Activated B cell treated with CpG ODN at 0.5 μM for 24 hours (primary cell): ENCODE data around the gene DCAF12. TPM values are rescaled to one million over a fixed set of nuclear protein-coding genes. Genes with fewer than 3 reads are reported as not detected.
A peak's percentile ranks its signal among the peaks of the same experiment; 100 is the strongest.

Source experiments
- ATAC-seq: fragments of 200-7000 bp; cut with Tn5 transposase; one replicate; pipeline ENCODE4 v1.10.0; 2021; ENCODE audit warnings: low read depth, mild to moderate bottlenecking, moderate library complexity
- CTCF ChIA-PET: fragments of 350-600 bp; sonication (Branson Sonifier 250); formaldehyde crosslinking; loops from one replicate; lab custom pipeline; 2021; ENCODE audit warnings: antibody characterized with exemption; lab: Charles Lee
- POLR2A ChIA-PET: fragments of 350-600 bp; sonication (Branson Sonifier 250); formaldehyde crosslinking; loops from one replicate; lab custom pipeline; 2021; ENCODE audit warnings: antibody characterized with exemption; lab: Charles Lee
- DNase-seq: peaks from one replicate; pipeline ENCODE4 v3.0.0; 2022
- H3K27ac Mint-ChIP-seq: one replicate; pipeline ENCODE4 v1.8.0; 2020; ENCODE audit warnings: mixed read lengths
- H3K27me3 Mint-ChIP-seq: one replicate; pipeline ENCODE4 v1.8.0; 2021; ENCODE audit warnings: mixed read lengths
- H3K36me3 Mint-ChIP-seq: one replicate; pipeline ENCODE4 v1.8.0; 2021; ENCODE audit warnings: low read depth, mixed read lengths
- H3K4me1 Mint-ChIP-seq: one replicate; pipeline ENCODE4 v1.8.0; 2021; ENCODE audit warnings: mixed read lengths
- H3K4me3 Mint-ChIP-seq: one replicate; pipeline ENCODE4 v1.8.0; 2020; ENCODE audit warnings: mild to moderate bottlenecking, mixed read lengths
- H3K9me3 Mint-ChIP-seq: one replicate; pipeline ENCODE4 v1.8.0; 2020; ENCODE audit warnings: mixed read lengths
- intact Hi-C: fragments of 100-400 bp; cut with micrococcal nuclease; formaldehyde crosslinking; loops from one replicate; pipeline ENCODE4 v1.15.1; 2024
- total RNA-seq: library from RNA; stranded (reverse); gene quantifications from 2 replicates; pipeline ENCODE4 v1.2.3, GENCODE V29; 2022
- TF ChIP-seq, protein P1 (sequence below): fragments of 200-600 bp; IDR thresholded peaks from one replicate; pipeline ENCODE4 v1.8.0; 2022; ENCODE audit warnings: antibody characterized with exemption, mild to moderate bottlenecking

The DCAF12 gene
- total RNA-seq, 1 donor from 2014 or later = 3.8 TPM

DNA sequence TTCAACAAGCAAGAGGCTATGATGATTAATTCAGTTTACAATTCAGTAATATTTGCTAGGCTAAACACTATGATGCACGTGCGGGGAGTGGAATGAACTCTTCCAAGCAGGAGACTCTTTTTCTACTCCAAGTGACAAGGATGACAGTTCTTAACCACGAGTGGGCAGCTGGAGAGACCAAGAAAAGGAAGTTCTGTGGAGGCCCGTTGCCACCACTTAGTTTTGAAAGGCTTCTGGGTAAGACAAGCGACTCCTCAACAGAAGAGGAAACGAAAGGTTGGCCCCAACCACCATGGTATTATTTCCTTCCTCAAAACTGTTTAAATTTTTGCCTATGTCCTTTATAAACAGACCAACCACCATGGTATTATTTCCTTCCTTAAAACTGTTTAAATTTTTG, 2.8 kb downstream of the DCAF12 start:
- H3K4me3 Mint-ChIP-seq = peak overlapping the region; percentile 68
- POLR2A ChIA-PET = interaction anchor here (1.6 kb wide), 1 partner anchor 75 kb away, joined by 3 read pairs; the partner anchor contains the start of gene UBAP2
- TF ChIP-seq, protein P1, sequence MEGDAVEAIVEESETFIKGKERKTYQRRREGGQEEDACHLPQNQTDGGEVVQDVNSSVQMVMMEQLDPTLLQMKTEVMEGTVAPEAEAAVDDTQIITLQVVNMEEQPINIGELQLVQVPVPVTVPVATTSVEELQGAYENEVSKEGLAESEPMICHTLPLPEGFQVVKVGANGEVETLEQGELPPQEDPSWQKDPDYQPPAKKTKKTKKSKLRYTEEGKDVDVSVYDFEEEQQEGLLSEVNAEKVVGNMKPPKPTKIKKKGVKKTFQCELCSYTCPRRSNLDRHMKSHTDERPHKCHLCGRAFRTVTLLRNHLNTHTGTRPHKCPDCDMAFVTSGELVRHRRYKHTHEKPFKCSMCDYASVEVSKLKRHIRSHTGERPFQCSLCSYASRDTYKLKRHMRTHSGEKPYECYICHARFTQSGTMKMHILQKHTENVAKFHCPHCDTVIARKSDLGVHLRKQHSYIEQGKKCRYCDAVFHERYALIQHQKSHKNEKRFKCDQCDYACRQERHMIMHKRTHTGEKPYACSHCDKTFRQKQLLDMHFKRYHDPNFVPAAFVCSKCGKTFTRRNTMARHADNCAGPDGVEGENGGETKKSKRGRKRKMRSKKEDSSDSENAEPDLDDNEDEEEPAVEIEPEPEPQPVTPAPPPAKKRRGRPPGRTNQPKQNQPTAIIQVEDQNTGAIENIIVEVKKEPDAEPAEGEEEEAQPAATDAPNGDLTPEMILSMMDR = no peak
- intact Hi-C loops = no loop called here
- ATAC-seq (peak; percentile 79), DNase-seq (no peak)
- H3K27ac Mint-ChIP-seq = peak overlapping the region; percentile 67
- CTCF ChIA-PET = interaction anchor here (0.6 kb wide), 1 partner anchor 129 kb away, joined by 3 read pairs; no protein-coding TSS in a partner anchor
- H3K27me3 Mint-ChIP-seq = peaks cover 39% of the 10 kb centered on the region
- peaks cover 49% of the 10 kb centered on the region for H3K4me1 Mint-ChIP-seq
- no peaks in the 10 kb centered on the region for H3K9me3 Mint-ChIP-seq
- peaks cover 5% of the 10 kb centered on the region for H3K36me3 Mint-ChIP-seq

DNA sequence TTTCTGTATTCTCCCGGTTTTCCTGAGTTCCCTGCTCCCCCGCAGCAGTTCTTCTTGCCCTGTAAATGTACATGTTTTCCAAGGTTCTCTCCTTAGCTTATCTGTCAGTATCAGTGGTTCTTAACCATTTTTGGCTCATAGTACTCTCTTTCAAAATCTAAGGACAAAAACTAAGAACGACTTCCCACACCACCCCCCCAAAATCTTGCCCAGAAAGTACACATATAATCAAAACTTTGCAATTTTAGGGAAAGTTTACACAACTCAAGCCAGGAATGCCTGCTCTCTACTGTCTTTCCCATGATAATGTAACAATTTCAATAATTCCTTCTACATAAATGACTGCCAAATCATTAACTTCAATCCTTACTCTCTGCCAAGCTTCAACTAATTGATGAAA, 4.5 kb downstream of the DCAF12 start:
- peaks cover 33% of the 10 kb centered on the region for H3K27me3 Mint-ChIP-seq
- H3K27ac Mint-ChIP-seq = no peak overlapping the region
- H3K36me3 Mint-ChIP-seq = peaks cover 5% of the 10 kb centered on the region
- no peak overlapping the region for H3K4me3 Mint-ChIP-seq
- peaks cover 44% of the 10 kb centered on the region for H3K4me1 Mint-ChIP-seq
- ATAC-seq = no peak
- TF ChIP-seq, protein P1 = no peak
- H3K9me3 Mint-ChIP-seq = no peaks in the 10 kb centered on the region
- ChIA-PET POLR2A (interaction anchor here (1.0 kb wide), 1 partner anchor 56 kb away, joined by 5 read pairs; the partner anchor contains the start of gene UBAP1), CTCF (no interaction called here)
- intact Hi-C loops = no loop called here
- DNase-seq = no peak

DNA sequence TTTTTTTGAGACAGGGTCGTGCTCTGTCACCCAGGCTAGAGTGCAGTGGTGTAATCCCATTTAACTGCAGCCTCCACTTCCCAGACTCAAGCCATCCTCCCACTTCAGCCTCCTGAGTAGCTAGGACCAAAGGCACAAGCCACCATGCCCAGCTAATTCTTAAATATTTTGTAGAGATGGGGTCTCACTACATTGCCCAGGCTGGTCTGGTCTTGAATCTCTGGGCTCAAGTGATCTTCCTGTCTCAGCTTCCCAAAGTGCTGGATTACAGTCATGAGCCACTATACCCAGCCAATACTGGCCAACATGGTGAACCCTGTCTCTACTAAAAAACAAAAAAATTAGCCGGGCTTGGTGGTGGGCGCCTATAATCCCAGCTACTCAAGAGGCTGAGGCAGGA, 6.8 kb downstream of the DCAF12 start:
- ATAC-seq = no peak
- H3K27ac Mint-ChIP-seq = no peak overlapping the region
- H3K4me3 Mint-ChIP-seq = no peak overlapping the region
- TF ChIP-seq, protein P1 = no peak
- H3K9me3 Mint-ChIP-seq = no peaks in the 10 kb centered on the region
- peaks cover 2% of the 10 kb centered on the region for H3K36me3 Mint-ChIP-seq
- peaks cover 23% of the 10 kb centered on the region for H3K4me1 Mint-ChIP-seq
- CTCF ChIA-PET = no interaction called here
- peaks cover 37% of the 10 kb centered on the region for H3K27me3 Mint-ChIP-seq
- no peak for DNase-seq
- intact Hi-C loops = no loop called here
- POLR2A ChIA-PET = no interaction called here

GRCh38 chr9:34114436-34114835, 12.1 kb downstream of the DCAF12 start:
- no peak overlapping the region for H3K27ac Mint-ChIP-seq
- H3K4me1 Mint-ChIP-seq = no peaks in the 10 kb centered on the region
- no peaks in the 10 kb centered on the region for H3K9me3 Mint-ChIP-seq
- CTCF ChIA-PET = no interaction called here
- H3K27me3 Mint-ChIP-seq = peaks cover 42% of the 10 kb centered on the region
- H3K4me3 Mint-ChIP-seq = no peak overlapping the region
- intact Hi-C loops = no loop called here
- POLR2A ChIA-PET = interaction anchor here (0.6 kb wide), 1 partner anchor 92 kb away, joined by 7 read pairs; no protein-coding TSS in a partner anchor
- DNase-seq = no peak
- TF ChIP-seq, protein P1 = no peak
- no peaks in the 10 kb centered on the region for H3K36me3 Mint-ChIP-seq
- no peak for ATAC-seq

DNA sequence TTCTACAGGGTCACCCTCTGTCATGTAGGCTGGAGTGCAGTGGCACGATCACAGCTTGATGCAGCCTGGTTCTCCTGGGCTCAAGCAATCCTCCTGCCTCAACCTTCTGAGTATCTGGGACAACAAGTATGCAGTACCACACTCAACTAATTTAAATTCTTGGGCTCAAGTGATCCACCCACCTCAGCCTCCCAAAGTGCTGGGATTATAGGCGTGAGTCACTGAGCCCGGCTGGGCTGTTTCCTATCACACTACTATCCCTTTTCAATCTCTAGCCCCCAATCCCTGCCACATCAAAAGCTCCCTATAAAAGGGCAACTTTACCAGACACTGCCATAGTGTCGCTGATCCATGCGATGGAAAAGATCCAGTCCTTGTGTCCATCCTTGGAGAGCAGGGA, 20.4 kb downstream of the DCAF12 start:
- Mint-ChIP-seq H3K4me3 (no peak overlapping the region), H3K27ac (no peak overlapping the region), H3K27me3 (peaks cover 28% of the 10 kb centered on the region), H3K36me3 (peaks cover 2% of the 10 kb centered on the region), H3K9me3 (no peaks in the 10 kb centered on the region), H3K4me1 (no peaks in the 10 kb centered on the region)
- ATAC-seq (no peak), DNase-seq (no peak)
- intact Hi-C loops = no loop called here
- TF ChIP-seq, protein P1 = no peak
- CTCF ChIA-PET = no interaction called here
- POLR2A ChIA-PET = no interaction called here
